GM12872 (cell line): ENCODE measurements around the gene CMTM4.

Experiments
- CTCF ChIP-seq: IDR thresholded peaks from 3 replicates; pipeline ENCODE4 v1.5.1; 2011; ENCODE audit warnings: low read depth, mild to moderate bottlenecking, low read length, moderate library complexity; ENCODE audit not compliant: insufficient read depth

The CMTM4 gene

GRCh38 chr16:66658143-66658859 is 38.2 kb downstream of the CMTM4 start:
- no peak for TF ChIP-seq CTCF

GRCh38 chr16:66656547-66656946 is 40.0 kb downstream of the CMTM4 start:
- TF ChIP-seq CTCF: no peak

GRCh38 chr16:66653581-66654350 is 42.8 kb downstream of the CMTM4 start:
- no peak for TF ChIP-seq CTCF

GRCh38 chr16:66652661-66653360 is 43.7 kb downstream of the CMTM4 start:
- no peak for TF ChIP-seq CTCF

- no peak for TF ChIP-seq CTCF
These were observed 44.6 kb downstream of the CMTM4 start for GRCh38 chr16:66651965-66652364.

GRCh38 chr16:66651474-66651765 is 45.1 kb downstream of the CMTM4 start:
- no peak for TF ChIP-seq CTCF

GRCh38 chr16:66650707-66651473 is 45.7 kb downstream of the CMTM4 start:
- peak; percentile 96 for TF ChIP-seq CTCF
